WTC11 (cell line): ENCODE results near the gene GPX6. TPM values are rescaled to one million over a fixed set of nuclear protein-coding genes. Genes with fewer than 3 reads are reported as not detected.

Source experiments
- ATAC-seq: fragments of 200-7000 bp; cut with Tn5 transposase; 2 replicates; pipeline ENCODE4 v1.10.0; 2021; ENCODE audit warnings: mild to moderate bottlenecking, moderate library complexity
- Bru-seq: library from RNA; stranded (reverse); fragments of 400-500 nt; gene quantifications from one replicate; lab custom pipeline; 2021; lab: Mats Ljungman, UMichigan
- CTCF ChIA-PET: fragments of 300-600 bp; sonication (Branson Sonifier 250); formaldehyde crosslinking; loops from one replicate; lab custom pipeline; 2021; ENCODE audit warnings: antibody characterized with exemption; lab: Charles Lee
- POLR2A ChIA-PET: fragments of 350-600 bp; sonication (Branson Sonifier 250); formaldehyde crosslinking; loops from one replicate; lab custom pipeline; 2021; ENCODE audit warnings: antibody characterized with exemption; lab: Charles Lee
- DNase-seq: peaks from one replicate; pipeline ENCODE4 v3.0.0; 2021; ENCODE audit warnings: low spot score
- H3K27ac Mint-ChIP-seq: 2 replicates; pipeline ENCODE4 v1.8.0; 2021; ENCODE audit warnings: mixed read lengths
- H3K27me3 Mint-ChIP-seq: 2 replicates; pipeline ENCODE4 v1.8.0; 2021; ENCODE audit warnings: low read depth, mild to moderate bottlenecking, moderate library complexity, mixed read lengths
- H3K36me3 Mint-ChIP-seq: 2 replicates; pipeline ENCODE4 v1.8.0; 2021; ENCODE audit warnings: mixed read lengths
- H3K4me1 Mint-ChIP-seq: 2 replicates; pipeline ENCODE4 v1.8.0; 2022; ENCODE audit warnings: mixed read lengths
- H3K4me3 Mint-ChIP-seq: 2 replicates; pipeline ENCODE4 v1.8.0; 2021; ENCODE audit warnings: mild to moderate bottlenecking, moderate library complexity, mixed read lengths
- H3K9me3 Mint-ChIP-seq: 2 replicates; pipeline ENCODE4 v1.8.0; 2021; ENCODE audit warnings: mixed read lengths
- CREB1 ChIP-seq: sonication (generic); formaldehyde crosslinking; IDR thresholded peaks from 2 replicates; pipeline ENCODE4 v1.8.0; 2023; ENCODE audit warnings: mild to moderate bottlenecking, missing genetic modification reagents
- ESRRA ChIP-seq: sonication (generic); formaldehyde crosslinking; IDR thresholded peaks from 2 replicates; pipeline ENCODE4 v1.8.1; 2022; ENCODE audit warnings: mild to moderate bottlenecking, missing genetic modification reagents, borderline replicate concordance
- FOXK1 ChIP-seq: sonication (generic); formaldehyde crosslinking; IDR thresholded peaks from 2 replicates; pipeline ENCODE4 v1.8.0; 2022; ENCODE audit warnings: mild to moderate bottlenecking, moderate library complexity, missing genetic modification reagents
- GRHL2 ChIP-seq: fragments of 250-450 bp; sonication (Bioruptor Pico); IDR thresholded peaks from 2 replicates; pipeline ENCODE4 v1.8.0; 2022; ENCODE audit warnings: mild to moderate bottlenecking, moderate library complexity; ENCODE audit not compliant: insufficient replicate concordance, severe bottlenecking
- IRF2 ChIP-seq: sonication (generic); formaldehyde crosslinking; IDR thresholded peaks from 2 replicates; pipeline ENCODE4 v1.8.0; 2022; ENCODE audit warnings: low read depth, missing genetic modification reagents, borderline replicate concordance
- NFATC4 ChIP-seq: fragments of 250-450 bp; sonication (Bioruptor Pico); IDR thresholded peaks from 2 replicates; pipeline ENCODE4 v1.9.0; 2021; ENCODE audit warnings: mild to moderate bottlenecking
- SMAD3 ChIP-seq: sonication (generic); formaldehyde crosslinking; IDR thresholded peaks from 2 replicates; pipeline ENCODE4 v1.8.0; 2022; ENCODE audit warnings: missing genetic modification reagents, mild to moderate bottlenecking, borderline replicate concordance
- SP1 ChIP-seq: sonication (generic); formaldehyde crosslinking; conservative IDR thresholded peaks from 2 replicates; pipeline ENCODE4 v1.8.1; 2022; ENCODE audit warnings: missing genetic modification reagents
- TEAD4 ChIP-seq: sonication (generic); formaldehyde crosslinking; IDR thresholded peaks from 2 replicates; pipeline ENCODE4 v1.8.0; 2022; ENCODE audit warnings: mild to moderate bottlenecking, missing genetic modification reagents
- ZBTB21 ChIP-seq: sonication (generic); formaldehyde crosslinking; IDR thresholded peaks from 2 replicates; pipeline ENCODE4 v1.8.1; 2023; ENCODE audit warnings: mild to moderate bottlenecking, missing genetic modification reagents, borderline replicate concordance
- ZNF219 ChIP-seq: sonication (generic); formaldehyde crosslinking; IDR thresholded peaks from 2 replicates; pipeline ENCODE4 v1.8.0; 2023; ENCODE audit warnings: missing genetic modification reagents, mild to moderate bottlenecking, borderline replicate concordance
- ZNF232 ChIP-seq: sonication (generic); formaldehyde crosslinking; IDR thresholded peaks from 2 replicates; pipeline ENCODE4 v1.8.0; 2022; ENCODE audit warnings: mild to moderate bottlenecking, missing genetic modification reagents
- ZNF416 ChIP-seq: fragments of 250-450 bp; sonication (Bioruptor Pico); IDR thresholded peaks from 2 replicates; pipeline ENCODE4 v1.9.0; 2021; ENCODE audit warnings: mild to moderate bottlenecking, inconsistent platforms
- long read RNA-seq, 3 experiments: library from RNA in 1 of 3; library from capped mRNA in 1 of 3; library from polyadenylated mRNA in 1 of 3; unstranded in 2 of 3; stranded (forward) in 1 of 3; transcript quantifications; one replicate each; pipeline ENCODE4 v2.0.0, GENCODE V29; 2021
- total RNA-seq: library from RNA; stranded (reverse); gene quantifications from 3 replicates; pipeline ENCODE4 v1.2.3, GENCODE V29; 2021
- TF ChIP-seq, protein P1 (sequence below): sonication (generic); formaldehyde crosslinking; IDR thresholded peaks from 2 replicates; pipeline ENCODE4 v1.8.0; 2022; ENCODE audit warnings: mild to moderate bottlenecking, missing genetic modification reagents
- TF ChIP-seq, protein P2 (sequence below): sonication (generic); formaldehyde crosslinking; IDR thresholded peaks from 2 replicates; pipeline ENCODE4 v1.8.1; 2023; ENCODE audit warnings: mild to moderate bottlenecking, missing genetic modification reagents
- TF ChIP-seq, protein P3 (sequence below): sonication (generic); formaldehyde crosslinking; IDR thresholded peaks from 2 replicates; pipeline ENCODE4 v1.8.1; 2022; ENCODE audit warnings: mild to moderate bottlenecking, moderate library complexity, missing genetic modification reagents
- TF ChIP-seq, protein P4 (sequence below): sonication (generic); formaldehyde crosslinking; IDR thresholded peaks from 2 replicates; pipeline ENCODE4 v1.8.1; 2023; ENCODE audit warnings: mild to moderate bottlenecking, moderate library complexity, missing genetic modification reagents
- TF ChIP-seq, protein P5 (sequence below): sonication (generic); formaldehyde crosslinking; IDR thresholded peaks from 2 replicates; pipeline ENCODE4 v1.8.1; 2023; ENCODE audit warnings: mild to moderate bottlenecking, missing genetic modification reagents
- TF ChIP-seq, protein P6 (sequence below): fragments of 250-450 bp; sonication (Bioruptor Pico); IDR thresholded peaks from 2 replicates; pipeline ENCODE4 v1.9.0; 2021; ENCODE audit warnings: moderate library complexity, mild to moderate bottlenecking, inconsistent platforms, borderline replicate concordance
- TF ChIP-seq, protein P7 (sequence below): sonication (generic); formaldehyde crosslinking; IDR thresholded peaks from 2 replicates; pipeline ENCODE4 v1.8.0; 2022; ENCODE audit warnings: mild to moderate bottlenecking, missing genetic modification reagents

Gene GPX6, protein sequence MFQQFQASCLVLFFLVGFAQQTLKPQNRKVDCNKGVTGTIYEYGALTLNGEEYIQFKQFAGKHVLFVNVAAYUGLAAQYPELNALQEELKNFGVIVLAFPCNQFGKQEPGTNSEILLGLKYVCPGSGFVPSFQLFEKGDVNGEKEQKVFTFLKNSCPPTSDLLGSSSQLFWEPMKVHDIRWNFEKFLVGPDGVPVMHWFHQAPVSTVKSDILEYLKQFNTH
- total RNA-seq (not detected in 3 replicates), Bru-seq, nascent RNA (percentile 9 among the genes with signal in this experiment)
- long read RNA-seq, experiment 1 = 0 reads
- long read RNA-seq, experiment 2 = 0 reads
- long read RNA-seq, experiment 3 = 0 reads

DNA sequence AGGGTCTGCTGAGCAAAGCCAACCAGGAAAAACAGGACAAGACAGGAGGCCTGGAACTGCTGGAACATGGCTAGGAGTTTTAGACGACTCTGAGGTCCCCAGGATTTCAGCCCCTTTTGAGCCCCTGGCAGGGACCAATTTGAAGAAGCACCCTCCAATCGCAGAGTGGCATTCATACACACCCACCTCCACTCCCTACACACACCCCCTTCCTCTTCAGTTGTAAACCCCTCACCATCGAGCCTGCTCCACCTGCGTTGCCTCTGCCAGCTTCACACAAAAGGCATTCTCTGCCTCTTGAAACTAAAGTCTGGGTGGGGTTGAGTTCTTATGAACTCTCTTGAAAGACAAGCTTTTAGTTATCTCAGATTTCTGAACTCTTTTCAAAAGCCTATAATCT is at the start of gene GPX6:
Gene GPX6 (minus strand): TSS at position 118 of the 400 bp plus-strand sequence. CDS start 50 bp downstream, at position 68.
- no peaks in the 10 kb centered on the region for H3K36me3 Mint-ChIP-seq
- H3K9me3 Mint-ChIP-seq = peaks cover 6% of the 10 kb centered on the region; the same call in 1 of the 2 replicates
- no peak within 1 kb of the TSS for H3K4me3 Mint-ChIP-seq
- ChIA-PET CTCF (interaction anchor here (0.9 to 1.3 kb wide), 2 partner anchors 16 to 27 kb away, joined by 3 to 5 read pairs; no protein-coding TSS in a partner anchor), POLR2A (no interaction called here)
- DNase-seq (no peak), ATAC-seq (no peak)
- TF ChIP-seq, protein P1, sequence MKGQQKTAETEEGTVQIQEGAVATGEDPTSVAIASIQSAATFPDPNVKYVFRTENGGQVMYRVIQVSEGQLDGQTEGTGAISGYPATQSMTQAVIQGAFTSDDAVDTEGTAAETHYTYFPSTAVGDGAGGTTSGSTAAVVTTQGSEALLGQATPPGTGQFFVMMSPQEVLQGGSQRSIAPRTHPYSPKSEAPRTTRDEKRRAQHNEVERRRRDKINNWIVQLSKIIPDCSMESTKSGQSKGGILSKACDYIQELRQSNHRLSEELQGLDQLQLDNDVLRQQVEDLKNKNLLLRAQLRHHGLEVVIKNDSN (CRISPR knock-in tag) = no peak
- no peak for TF ChIP-seq CREB1 (CRISPR knock-in tag)
- TF ChIP-seq ZNF219 (CRISPR knock-in tag) = no peak
- TF ChIP-seq SMAD3 = no peak
- TF ChIP-seq TEAD4 (CRISPR knock-in tag) = no peak
- TF ChIP-seq, protein P2, sequence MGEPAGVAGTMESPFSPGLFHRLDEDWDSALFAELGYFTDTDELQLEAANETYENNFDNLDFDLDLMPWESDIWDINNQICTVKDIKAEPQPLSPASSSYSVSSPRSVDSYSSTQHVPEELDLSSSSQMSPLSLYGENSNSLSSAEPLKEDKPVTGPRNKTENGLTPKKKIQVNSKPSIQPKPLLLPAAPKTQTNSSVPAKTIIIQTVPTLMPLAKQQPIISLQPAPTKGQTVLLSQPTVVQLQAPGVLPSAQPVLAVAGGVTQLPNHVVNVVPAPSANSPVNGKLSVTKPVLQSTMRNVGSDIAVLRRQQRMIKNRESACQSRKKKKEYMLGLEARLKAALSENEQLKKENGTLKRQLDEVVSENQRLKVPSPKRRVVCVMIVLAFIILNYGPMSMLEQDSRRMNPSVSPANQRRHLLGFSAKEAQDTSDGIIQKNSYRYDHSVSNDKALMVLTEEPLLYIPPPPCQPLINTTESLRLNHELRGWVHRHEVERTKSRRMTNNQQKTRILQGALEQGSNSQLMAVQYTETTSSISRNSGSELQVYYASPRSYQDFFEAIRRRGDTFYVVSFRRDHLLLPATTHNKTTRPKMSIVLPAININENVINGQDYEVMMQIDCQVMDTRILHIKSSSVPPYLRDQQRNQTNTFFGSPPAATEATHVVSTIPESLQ (CRISPR knock-in tag) = no peak
- TF ChIP-seq GRHL2 = no peak
- no peak for TF ChIP-seq ZNF416 (CRISPR knock-in tag)
- no peak for TF ChIP-seq ZBTB21
- TF ChIP-seq, protein P3, sequence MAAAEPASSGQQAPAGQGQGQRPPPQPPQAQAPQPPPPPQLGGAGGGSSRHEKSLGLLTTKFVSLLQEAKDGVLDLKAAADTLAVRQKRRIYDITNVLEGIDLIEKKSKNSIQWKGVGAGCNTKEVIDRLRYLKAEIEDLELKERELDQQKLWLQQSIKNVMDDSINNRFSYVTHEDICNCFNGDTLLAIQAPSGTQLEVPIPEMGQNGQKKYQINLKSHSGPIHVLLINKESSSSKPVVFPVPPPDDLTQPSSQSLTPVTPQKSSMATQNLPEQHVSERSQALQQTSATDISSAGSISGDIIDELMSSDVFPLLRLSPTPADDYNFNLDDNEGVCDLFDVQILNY = no peak
- TF ChIP-seq, protein P4, sequence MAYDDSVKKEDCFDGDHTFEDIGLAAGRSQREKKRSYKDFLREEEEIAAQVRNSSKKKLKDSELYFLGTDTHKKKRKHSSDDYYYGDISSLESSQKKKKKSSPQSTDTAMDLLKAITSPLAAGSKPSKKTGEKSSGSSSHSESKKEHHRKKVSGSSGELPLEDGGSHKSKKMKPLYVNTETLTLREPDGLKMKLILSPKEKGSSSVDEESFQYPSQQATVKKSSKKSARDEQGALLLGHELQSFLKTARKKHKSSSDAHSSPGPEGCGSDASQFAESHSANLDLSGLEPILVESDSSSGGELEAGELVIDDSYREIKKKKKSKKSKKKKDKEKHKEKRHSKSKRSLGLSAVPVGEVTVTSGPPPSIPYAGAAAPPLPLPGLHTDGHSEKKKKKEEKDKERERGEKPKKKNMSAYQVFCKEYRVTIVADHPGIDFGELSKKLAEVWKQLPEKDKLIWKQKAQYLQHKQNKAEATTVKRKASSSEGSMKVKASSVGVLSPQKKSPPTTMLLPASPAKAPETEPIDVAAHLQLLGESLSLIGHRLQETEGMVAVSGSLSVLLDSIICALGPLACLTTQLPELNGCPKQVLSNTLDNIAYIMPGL (CRISPR knock-in tag) = no peak
- no peak for TF ChIP-seq ESRRA (CRISPR knock-in tag)
- TF ChIP-seq, protein P5, sequence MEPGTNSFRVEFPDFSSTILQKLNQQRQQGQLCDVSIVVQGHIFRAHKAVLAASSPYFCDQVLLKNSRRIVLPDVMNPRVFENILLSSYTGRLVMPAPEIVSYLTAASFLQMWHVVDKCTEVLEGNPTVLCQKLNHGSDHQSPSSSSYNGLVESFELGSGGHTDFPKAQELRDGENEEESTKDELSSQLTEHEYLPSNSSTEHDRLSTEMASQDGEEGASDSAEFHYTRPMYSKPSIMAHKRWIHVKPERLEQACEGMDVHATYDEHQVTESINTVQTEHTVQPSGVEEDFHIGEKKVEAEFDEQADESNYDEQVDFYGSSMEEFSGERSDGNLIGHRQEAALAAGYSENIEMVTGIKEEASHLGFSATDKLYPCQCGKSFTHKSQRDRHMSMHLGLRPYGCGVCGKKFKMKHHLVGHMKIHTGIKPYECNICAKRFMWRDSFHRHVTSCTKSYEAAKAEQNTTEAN (CRISPR knock-in tag) = no peak
- TF ChIP-seq, protein P6, sequence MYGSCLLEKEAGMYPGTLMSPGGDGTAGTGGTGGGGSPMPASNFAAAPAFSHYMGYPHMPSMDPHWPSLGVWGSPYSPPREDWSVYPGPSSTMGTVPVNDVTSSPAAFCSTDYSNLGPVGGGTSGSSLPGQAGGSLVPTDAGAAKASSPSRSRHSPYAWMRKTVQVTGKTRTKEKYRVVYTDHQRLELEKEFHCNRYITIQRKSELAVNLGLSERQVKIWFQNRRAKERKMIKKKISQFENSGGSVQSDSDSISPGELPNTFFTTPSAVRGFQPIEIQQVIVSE (CRISPR knock-in tag) = no peak
- no peak for TF ChIP-seq IRF2 (CRISPR knock-in tag)
- TF ChIP-seq SP1 = no peak
- TF ChIP-seq ZNF232 (CRISPR knock-in tag) = no peak
- no peak for TF ChIP-seq NFATC4 (CRISPR knock-in tag)
- no peak for TF ChIP-seq FOXK1 (CRISPR knock-in tag)
- TF ChIP-seq, protein P7, sequence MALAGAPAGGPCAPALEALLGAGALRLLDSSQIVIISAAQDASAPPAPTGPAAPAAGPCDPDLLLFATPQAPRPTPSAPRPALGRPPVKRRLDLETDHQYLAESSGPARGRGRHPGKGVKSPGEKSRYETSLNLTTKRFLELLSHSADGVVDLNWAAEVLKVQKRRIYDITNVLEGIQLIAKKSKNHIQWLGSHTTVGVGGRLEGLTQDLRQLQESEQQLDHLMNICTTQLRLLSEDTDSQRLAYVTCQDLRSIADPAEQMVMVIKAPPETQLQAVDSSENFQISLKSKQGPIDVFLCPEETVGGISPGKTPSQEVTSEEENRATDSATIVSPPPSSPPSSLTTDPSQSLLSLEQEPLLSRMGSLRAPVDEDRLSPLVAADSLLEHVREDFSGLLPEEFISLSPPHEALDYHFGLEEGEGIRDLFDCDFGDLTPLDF = no peak
- H3K27ac Mint-ChIP-seq = no peak within 1 kb of the TSS
- H3K4me1 Mint-ChIP-seq = peaks cover 10% of the 10 kb centered on the region; the same call in 1 of the 2 replicates
- peaks cover 11% of the 10 kb centered on the region for H3K27me3 Mint-ChIP-seq
